Measurements from ENCODE around the gene FAM222A. TPM values are rescaled to one million over a fixed set of nuclear protein-coding genes. Genes with fewer than 3 reads are reported as not detected.

Gene FAM222A
- polyA plus RNA-seq, 4 donors = 6.8 to 11.2 (median 8.1) TPM

DNA sequence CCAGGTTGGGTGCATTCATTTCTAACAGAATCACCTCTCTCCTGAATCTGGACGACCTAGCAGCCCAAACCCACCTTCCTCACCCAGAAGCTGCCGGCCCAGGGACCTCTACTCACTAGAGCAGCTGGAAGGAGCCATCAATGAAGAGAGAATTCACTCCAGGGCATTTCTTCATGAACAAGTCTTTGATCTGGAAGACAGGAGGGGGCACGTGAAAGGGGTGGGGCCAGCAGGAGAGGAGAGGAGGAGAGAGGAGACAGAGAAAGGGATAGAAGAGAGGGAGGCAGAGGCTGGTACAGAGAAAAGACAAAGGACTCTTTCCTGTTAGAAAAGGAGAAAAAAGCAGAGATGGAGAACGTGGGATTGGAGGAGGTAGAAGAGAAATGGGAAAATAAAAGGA, 79.8 kb downstream of the FAM222A start:
- DNase-seq (ENCODE audit: low read depth in 4 of 4, low spot score in 2 of 4) = no peak

DNA sequence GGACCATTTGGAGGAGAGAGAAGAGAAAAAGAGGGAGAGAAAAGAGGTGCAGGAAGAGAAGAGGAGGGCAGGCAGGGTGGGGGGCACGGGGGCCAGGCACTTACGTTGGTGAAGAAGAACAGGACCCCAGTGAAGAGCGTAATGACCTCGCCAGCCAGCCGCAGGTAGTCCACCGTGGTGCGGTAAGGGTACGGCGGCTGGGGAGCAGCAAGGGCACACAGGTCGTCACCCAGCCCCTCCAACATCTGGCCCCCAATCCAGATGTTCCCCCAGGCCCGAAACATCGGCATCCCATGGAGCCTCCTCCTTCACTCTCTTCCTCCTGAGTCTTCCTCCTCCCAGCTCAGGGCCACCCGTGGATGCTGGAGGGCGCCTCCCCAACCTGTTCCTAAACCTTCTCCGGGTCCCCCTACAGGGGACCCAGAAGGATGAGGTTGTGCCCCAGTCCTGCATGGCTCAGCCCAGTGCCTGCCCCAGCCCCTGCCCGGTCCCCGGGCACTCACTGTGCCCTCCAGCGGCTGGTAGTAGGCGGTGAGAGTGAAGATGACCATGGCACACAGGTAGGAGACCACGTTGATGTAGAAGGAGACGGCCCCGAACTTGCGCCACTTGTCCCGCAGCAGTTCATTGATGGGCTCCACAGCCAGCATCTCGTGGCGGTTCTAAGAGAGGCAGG, 80.3 kb downstream of the FAM222A start:
- DNase-seq (ENCODE audit: low read depth in 4 of 4, low spot score in 2 of 4) = no peak

DNA sequence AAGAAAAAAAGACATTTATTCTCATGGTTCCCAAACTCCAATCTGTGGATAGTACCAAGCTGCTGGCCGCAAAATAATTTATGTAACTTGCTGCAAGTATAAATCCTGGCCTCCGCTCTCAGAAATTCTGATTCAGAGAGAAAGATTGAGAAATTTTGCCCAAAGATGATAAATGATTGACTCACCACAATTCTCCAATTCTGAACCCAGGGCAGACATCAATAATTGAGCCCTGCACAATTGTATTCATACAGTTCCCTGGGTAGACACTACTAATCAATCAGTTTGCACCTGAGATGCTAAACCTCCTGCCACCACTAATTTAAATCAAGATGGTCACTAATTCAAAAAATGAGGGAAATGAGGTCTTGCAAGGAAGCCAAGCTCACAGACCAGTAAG, 81.4 kb downstream of the FAM222A start:
- DNase-seq (ENCODE audit: low read depth in 4 of 4, low spot score in 2 of 4) = no peak

DNA sequence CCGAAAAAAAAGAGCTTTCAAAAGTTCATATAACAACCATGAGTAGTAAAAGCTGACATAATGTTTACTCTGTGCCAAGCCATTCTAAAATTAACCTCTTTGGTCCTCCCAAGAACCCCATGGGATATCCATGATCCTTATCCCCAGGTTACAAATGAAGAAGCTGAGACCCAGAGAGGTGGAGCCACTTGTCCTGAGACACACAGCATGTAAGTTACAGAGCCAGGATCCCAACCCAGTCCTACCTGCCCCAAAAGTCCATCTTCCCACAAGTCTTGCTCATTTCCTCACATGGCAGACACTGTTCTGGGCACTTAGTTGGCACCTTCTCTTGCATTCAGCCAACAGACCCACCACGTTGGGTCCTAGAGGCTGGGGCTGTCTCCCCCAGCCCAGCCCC, 82.4 kb downstream of the FAM222A start:
- no peak for DNase-seq (ENCODE audit: low read depth in 4 of 4, low spot score in 2 of 4)

DNA sequence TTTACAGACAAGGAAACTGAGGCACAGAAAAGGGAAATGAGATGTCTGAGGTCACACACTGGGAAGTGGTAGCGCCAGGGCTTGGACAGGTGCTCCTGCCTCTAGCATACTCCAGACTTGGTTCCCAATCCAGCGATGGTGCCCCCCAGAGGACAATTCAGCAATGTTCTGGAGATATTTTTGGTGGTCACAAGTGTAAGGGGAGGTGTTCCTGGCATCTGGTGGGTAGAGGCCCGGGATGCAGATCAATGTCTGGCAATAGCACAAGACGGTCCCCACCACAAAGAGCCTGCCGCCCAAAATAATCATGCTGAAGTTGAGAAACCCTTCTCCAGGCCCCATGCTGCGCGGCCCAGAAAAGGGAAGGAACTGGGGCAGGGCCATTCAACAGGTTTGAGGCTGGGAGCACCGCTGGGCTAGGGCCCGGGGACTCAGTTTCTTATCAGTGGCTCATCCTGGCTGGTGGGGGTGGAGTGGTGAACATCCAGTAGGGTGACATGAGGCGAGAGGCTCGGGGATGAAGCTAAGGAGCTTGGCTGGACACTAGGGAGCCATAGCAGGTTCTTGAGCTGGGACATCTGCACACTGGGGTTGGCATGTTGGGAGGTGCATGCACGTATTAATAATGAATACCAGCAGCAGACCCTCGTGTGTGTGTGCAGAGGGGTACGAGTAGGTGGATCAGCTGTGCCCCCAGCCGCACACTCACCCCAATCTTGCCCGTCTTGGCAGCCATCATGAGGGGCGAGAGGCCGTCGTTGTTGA, 84.5 kb downstream of the FAM222A start:
- no peak for DNase-seq (ENCODE audit: low read depth in 4 of 4, low spot score in 2 of 4)

DNA sequence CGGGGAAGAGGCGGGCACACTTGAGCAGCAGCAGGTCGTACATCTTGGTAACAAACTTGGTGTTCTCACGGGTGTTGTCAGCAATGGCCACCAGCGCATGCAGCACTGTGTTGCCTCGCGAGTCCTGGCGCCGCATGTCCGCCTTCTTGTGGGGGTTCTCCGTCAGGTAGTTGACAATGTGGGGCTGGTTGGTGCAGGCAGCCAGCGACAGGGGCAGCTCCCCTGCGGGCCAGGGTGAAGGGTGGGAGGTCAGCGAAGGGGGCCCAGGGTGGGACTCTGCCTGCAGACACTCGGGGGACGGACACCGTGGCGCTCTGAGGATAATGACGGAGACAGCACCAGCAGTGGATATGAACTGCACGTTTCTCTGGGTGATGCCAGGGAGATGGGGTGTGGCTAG, 85.1 kb downstream of the FAM222A start:
- DNase-seq (ENCODE audit: low read depth in 4 of 4, low spot score in 2 of 4) = no peak

DNA sequence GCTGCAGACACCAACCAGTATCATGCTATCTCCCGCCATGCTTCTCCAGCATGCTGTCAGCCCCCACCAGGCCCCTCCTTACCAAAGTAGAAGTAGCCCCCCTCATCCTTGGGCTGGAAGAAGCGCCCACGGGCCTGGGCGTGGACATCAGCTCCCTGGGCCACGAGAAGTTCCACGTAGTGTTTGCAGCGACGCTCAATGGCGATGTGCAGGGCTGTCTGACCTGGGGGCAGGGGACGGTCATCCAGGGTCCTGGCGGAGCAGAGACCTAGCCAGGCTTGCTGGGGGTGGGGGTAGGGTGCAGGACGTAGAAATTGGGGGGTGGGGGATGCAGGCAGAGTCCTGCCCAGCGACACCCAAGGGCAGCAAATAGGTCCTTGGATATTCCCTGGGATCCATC, 86.9 kb downstream of the FAM222A start:
- no peak for DNase-seq (ENCODE audit: low read depth in 4 of 4, low spot score in 2 of 4)

DNA sequence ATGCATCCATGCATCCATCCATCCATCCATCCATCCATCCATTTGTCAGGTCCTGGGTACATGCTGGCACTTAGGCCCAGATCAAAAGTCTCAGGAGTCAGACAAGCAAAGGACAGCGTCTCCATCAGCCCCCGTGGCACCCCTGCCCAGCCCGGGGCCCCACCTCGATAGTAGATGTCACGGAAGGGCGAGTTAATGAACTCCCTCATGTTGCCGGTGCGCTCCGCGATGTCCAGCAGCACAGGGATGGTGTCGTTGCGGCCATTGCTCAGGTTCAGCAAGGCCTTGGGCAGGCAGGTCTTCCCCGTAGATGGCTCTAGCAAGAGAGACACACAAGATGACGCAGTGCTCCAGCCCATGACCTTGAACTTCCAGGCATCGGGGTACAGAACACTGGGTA, 89.2 kb downstream of the FAM222A start:
- no peak for DNase-seq (ENCODE audit: low read depth in 4 of 4, low spot score in 2 of 4)

DNA sequence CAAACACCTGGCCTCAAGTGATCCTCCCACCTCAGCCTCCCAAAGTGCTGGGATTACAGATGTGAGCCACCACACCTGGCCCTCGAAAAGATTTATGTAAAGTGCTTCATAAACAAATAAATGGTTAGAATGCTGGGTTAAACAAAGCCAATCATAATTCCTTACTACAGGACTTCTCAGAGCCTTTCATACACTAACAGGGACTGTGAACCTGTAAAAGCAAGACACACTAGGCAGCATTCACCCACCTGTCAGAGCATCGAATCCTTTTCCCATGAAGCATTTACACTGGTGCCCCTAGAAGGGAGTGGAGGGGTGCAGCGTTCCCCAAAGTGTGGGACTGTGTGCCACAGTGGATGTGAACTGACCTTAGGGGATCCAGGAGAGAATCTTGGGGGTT, 90.1 kb downstream of the FAM222A start:
- DNase-seq (ENCODE audit: low read depth in 4 of 4, low spot score in 2 of 4) = no peak

DNA sequence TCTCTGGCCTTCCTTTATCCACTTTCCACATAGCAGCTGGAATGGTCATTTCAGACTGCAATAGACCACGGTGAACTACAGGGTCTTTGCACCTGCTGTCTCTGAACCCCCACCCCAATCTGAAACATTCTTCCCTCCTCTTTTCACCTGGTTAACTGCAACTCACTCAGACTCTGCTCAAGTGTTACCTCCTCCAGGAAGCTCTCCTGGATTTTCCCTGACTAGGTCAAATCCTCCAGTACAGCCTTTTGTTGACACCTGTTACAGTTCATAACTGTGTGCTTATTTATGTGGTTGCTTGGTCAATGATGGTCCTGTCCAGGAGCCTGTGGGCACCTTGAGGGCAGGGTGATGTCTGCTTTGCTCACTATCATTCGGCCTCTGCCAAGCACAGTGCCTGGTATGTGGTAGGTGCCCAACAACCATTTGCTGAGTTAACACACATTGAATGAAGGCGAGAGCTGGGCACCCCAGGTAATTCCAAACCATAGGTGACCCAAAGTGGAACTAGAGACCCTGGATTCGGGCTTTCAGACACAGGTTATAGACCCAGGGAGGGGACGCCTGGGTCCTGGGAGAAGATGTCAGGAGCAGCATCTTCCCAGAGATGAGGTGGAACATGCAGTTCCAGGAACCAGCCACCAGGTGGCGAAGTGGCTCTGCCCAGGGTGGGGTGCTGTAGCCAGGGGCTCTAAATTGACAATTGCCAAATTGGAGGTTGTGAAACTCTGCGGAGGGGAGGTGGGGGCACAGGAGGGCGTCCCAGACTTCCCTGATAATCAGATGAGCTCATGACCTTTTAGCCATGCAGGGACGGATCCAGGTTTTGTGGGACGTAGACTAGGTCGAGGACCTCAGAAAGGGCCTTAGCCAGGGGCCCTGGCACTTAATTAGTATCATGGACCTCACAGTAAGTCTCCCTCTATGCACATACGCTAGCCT, 91.5 kb downstream of the FAM222A start:
- peak in 3 of 4 donors; percentile 11 to 29 (median 15) for DNase-seq (ENCODE audit: low read depth in 4 of 4, low spot score in 2 of 4)

DNA sequence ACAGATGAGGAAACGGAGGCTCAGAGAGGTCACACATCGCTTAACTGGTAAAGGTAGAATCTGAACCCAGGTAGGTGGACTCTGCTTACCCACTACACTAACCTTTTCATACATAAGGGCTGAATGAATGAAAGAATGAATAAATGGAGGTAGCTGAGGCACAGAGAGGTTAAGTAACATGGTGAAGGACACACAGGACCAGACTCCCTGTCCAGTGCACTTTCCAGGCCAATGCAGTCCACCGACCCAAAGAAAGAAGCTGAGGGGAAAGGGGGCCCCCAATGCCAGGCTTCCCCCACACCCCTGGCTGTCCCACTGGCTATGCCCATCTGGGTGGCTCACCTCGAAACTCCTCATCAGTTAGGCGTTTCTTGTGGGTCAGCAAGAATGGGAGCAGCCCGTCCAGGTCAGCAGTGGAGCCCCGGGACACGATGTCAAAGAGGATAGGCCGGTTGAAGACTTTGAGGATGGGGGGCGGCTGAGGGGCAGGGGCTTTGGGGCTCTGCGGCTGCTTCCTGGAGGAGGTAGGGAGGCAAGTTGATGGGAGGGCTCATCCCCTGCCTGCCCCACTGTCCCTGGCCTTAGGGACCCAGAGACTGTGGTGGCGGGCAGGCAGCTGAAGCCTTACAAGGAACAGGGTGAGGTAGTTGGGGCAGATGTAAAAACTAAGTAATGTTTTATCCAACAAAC, 94.5 kb downstream of the FAM222A start:
- DNase-seq (ENCODE audit: low read depth in 4 of 4, low spot score in 2 of 4) = no peak

DNA sequence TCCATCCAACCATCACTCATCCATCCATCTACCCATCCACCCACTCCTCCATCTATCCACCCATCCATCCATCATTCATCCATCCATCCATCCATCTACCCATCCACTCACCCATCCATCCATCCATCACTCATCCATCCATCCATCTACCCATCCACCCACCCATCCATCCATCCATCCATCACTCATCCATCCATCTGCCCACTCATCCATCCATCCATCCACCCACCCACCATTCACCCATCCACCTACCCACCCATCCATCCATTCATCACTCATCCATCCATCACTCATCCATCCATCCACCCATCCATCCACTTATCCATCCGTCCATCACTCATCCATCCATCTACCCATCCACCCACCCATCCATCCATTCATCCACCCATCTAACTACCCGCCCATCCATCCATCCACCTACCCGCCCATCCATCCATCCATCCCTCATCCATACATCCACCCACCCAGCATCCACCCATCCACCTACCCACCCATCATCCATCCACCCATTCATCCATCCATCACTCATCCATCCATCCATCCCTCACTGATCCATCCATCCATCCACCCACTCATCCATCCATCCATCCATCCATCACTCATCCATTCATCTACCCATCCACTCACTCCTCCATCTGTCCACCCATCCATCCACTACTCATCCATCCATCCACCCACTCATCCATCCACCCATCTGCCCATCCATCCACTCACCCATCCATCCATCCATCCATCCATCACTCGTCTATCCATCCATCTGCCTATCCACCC, 95.4 kb downstream of the FAM222A start:
- no peak for DNase-seq (ENCODE audit: low read depth in 4 of 4, low spot score in 2 of 4)

DNA sequence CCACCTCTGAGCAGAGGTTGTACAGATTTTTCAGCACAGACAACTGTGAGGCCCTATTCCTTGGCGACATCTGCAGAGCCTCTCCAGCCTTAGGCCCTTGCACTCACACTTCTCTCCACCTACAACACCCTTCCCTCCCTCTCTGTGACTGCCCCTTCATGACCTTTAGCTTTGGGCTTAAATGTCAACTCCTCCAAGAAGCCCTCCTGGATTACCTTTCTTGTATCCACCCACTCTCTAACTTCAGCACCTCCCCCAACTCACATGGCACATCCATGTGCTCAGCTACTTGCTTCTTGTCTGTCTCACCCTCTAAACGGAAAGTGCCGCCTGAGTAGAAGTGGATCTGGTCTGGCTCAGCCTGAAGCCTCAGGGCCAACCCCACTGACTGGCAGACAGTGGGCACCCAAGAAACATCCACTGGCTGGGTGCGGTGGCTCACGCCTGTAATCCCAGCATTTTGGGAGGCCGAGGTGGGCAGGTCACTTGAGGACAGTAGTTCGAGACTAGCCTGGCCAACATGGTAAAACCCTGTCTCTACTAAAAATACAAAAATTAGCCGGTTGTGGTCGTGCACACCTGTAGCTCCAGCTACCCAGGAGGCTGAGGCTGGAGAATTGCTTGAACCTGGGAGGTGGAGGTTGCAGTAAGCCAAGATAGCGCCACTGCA, 97.5 kb downstream of the FAM222A start:
- DNase-seq (ENCODE audit: low read depth in 4 of 4, low spot score in 2 of 4) = no peak

DNA sequence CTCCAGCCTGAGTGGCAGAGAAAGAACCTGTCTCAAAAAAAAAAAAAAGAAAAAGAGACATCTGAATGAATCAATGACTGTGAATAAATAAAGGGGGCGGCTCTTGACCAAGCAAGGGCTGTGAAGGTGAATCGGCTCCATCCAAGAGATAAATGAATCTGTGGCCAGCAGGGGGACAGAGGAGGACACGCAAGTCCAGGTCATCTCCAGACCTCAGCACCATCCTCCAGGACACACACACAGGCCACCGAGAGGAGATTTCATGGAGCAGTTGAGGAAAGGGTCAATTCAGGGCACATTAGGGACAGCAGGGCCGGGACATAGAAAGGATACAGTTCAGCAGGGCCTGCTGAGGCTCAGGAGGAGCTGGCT, 98.0 kb downstream of the FAM222A start:
- DNase-seq (ENCODE audit: low read depth in 4 of 4, low spot score in 2 of 4) = no peak

DNA sequence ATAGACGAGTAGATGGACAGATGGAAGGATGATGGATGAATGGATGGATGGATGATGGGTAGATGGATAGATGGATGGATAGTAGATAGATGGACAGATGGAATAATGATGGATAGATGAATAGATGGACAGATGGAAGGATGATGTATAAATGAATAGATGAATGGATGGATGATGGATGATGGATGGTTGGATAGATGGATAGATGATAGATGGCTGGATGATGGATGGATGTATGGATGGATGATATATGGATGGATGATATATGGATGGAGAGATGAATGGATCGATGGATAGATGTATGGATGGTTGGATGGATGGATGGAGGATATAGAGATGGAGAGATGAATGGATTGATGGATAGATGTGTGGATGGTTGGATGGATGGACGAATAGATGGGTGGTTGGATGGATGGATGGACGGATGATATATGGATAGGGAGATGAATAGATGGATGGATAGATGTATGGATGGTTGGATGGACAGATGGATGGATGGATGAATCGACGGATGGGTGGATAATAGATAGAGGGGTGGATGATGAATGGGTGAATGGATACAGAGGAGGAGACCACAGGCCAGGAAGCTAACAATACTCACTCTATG, 100.3 kb downstream of the FAM222A start:
- no peak for DNase-seq (ENCODE audit: low read depth in 4 of 4, low spot score in 2 of 4)

DNA sequence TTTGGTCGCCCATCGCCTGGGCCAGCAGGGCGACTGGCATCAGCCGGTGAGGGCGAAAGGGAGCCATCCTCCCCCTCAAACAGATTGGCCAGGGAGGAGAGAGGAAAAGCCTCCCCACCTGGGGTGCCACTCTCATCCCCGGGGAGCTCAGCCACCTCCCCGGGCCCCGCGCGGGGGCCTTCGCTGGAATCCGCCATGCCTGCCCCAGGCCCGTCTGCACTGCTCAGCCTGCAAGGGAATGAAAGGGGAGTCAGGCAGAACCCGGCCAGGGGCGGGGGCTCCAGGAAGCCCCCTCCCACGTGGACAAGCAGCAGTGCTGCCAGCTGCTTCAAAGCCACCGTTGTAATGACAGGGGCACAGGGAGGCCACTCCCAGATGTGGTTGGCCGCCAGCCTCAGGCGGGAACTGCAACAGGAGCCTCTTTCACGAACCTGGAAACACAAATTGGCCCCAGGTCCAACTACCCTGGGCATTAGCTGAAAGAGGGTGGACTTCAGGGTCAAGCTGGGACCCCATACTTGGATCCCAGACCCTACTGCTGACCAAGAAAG, 101.0 kb downstream of the FAM222A start:
- no peak for DNase-seq (ENCODE audit: low read depth in 4 of 4, low spot score in 2 of 4)

DNA sequence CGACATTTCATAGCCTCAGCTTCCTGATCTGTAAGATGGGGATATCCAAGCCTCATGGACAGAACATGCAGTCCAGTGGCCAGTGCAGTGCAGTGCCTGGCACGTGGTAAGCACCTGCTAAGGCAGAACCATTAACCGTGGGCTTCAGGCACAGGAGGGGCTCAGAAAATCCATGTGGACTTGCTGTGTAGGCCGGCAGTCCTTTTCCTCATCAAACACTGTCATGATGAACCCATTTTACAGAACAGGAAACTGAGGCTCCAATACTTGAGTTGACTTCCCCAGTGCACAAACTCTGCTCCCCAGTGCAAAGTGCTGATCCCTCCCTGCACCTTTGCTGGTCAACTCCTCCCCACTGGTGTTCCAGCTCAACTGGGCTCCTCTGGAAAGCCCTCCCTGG, 101.6 kb downstream of the FAM222A start:
- no peak for DNase-seq (ENCODE audit: low read depth in 4 of 4, low spot score in 2 of 4)

DNA sequence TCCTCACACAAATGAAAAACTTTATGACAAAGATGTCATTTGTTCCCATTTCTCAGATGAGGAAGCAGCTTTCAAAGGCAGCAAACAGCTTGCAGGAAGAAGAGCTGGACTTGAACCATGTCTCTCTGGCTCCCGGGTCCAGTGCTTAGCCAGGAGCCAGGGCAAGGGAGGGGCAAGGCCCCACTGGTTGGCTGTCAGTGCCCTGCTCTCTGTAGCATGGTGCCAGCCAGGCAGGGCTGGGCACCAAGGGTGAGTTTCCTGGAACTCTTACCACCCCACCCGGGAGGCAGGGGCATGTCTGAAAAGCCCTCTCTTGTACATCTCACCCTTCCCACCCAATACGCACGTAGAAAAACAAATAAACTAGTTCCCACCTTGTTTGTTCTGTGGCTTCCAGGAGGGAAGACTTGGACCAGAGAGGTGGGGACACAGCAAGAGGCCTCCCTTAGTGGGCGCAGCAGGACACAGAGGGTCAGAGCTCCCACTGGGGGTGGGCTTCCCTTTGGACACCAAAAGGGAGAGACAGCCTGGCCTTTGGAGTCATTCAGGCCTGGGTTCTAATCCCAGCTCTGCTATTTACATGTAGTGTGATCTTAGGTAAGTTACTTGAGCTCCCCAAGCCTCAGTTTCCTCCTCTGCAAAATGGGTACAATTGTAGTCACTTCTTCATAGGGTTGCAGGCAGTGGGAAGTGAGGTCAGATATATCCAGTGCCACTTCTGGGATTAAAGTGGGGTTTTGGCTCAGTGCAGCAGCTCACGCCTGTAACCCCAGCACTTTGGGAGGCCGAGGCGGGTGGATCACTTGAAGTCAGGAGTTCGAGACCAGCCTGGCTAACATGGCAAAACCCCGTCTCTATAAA, 102.4 kb downstream of the FAM222A start:
- DNase-seq (ENCODE audit: low read depth in 4 of 4, low spot score in 2 of 4) = no peak
